Peyer's patch (tissue), 4 donors: ENCODE measurements around the gene WWOX. TPM values are rescaled to one million over a fixed set of nuclear protein-coding genes. Genes with fewer than 3 reads are reported as not detected.

Experiments used
- DNase-seq, 3 donors: peaks; one replicate each; pipeline ENCODE4 v3.0.0-alpha.2; 2017 to 2019
- H3K27ac ChIP-seq, 4 donors: fragments of 200-600 bp; sonication (generic); one replicate each; pipeline ENCODE4 v1.5.1; 2016 to 2019
- H3K27me3 ChIP-seq, 2 donors: fragments of 200-600 bp; sonication (generic); one replicate each; pipeline ENCODE4 v1.5.1; 2019
- H3K36me3 ChIP-seq, 3 donors: fragments of 200-600 bp; sonication (generic); one replicate each; pipeline ENCODE4 v1.5.1; 2016 to 2019
- H3K4me1 ChIP-seq, 4 donors: fragments of 200-600 bp; sonication (generic); one replicate each; pipeline ENCODE4 v1.5.1; 2016 to 2019
- H3K4me3 ChIP-seq, 4 donors: fragments of 200-600 bp; sonication (generic); 1 replicate in 3 of 4; 2 replicates in 1 of 4; pipeline ENCODE4 v1.5.1; 2016 to 2019; ENCODE audit warnings: mild to moderate bottlenecking in 1 of 4
- H3K9me3 ChIP-seq, 4 donors: fragments of 200-600 bp; sonication (generic); one replicate each; pipeline ENCODE4 v1.5.1; 2016 to 2019; ENCODE audit warnings: mild to moderate bottlenecking in 1 of 4
- CTCF ChIP-seq, 6 experiments: fragments of 450-650 bp in 4 of 6; fragments of 200-600 bp in 2 of 6; sonication (generic) in 1 of 6; IDR thresholded peaks; one replicate each; pipeline ENCODE4 v1.5.1; 2017 to 2019; ENCODE audit warnings: antibody characterized with exemption in 6 of 6, mild to moderate bottlenecking in 3 of 6, moderate library complexity in 1 of 6
- POLR2A ChIP-seq, 2 donors: fragments of 450-650 bp; IDR thresholded peaks; one replicate each; pipeline ENCODE4 v1.5.1; 2017; ENCODE audit warnings: antibody characterized with exemption in 2 of 2, mild to moderate bottlenecking in 2 of 2, moderate library complexity in 2 of 2
- total RNA-seq, 4 donors: library from RNA; depleted of rRNA; stranded (reverse); fragments of >200 nt; gene quantifications; one replicate each; pipeline ENCODE4 v1.1.0, GENCODE V29; 2016

The WWOX gene
- total RNA-seq, 4 donors from 2014 or later = 17.3 to 197 (median 57.5) TPM

GRCh38 chr16:78443542-78444364 is 344.3 kb downstream of the WWOX start:
- Histone ChIP-seq H3K4me1 (no peaks in the 10 kb centered on the region), H3K9me3 (no peaks in the 10 kb centered on the region), H3K27ac (no peak overlapping the region), H3K4me3 (no peak overlapping the region), H3K27me3 (no peaks in the 10 kb centered on the region), H3K36me3 (no peaks in the 10 kb centered on the region)
- TF ChIP-seq CTCF (IDR thresholded peaks at IDR 0.05) (no peak), POLR2A (IDR thresholded peaks at IDR 0.05) (no peak)
- no peak for DNase-seq

- Histone ChIP-seq H3K27me3 (no peaks in the 10 kb centered on the region), H3K27ac (no peak overlapping the region), H3K4me1 (no peaks in the 10 kb centered on the region), H3K36me3 (no peaks in the 10 kb centered on the region), H3K9me3 (no peaks in the 10 kb centered on the region), H3K4me3 (no peak overlapping the region)
- TF ChIP-seq CTCF (IDR thresholded peaks at IDR 0.05) (no peak), POLR2A (IDR thresholded peaks at IDR 0.05) (no peak)
- no peak for DNase-seq
Measured at GRCh38 chr16:78445818-78446217, 346.4 kb downstream of the WWOX start.

- no peak overlapping the region for H3K27ac ChIP-seq
- TF ChIP-seq CTCF (IDR thresholded peaks at IDR 0.05) = no peak
- TF ChIP-seq POLR2A (IDR thresholded peaks at IDR 0.05) = no peak
Measured at GRCh38 chr16:78446486-78446885, 347.0 kb downstream of the WWOX start.

GRCh38 chr16:78446992-78447563 is 347.6 kb downstream of the WWOX start:
- Histone ChIP-seq H3K4me1 (no peaks in the 10 kb centered on the region), H3K27ac (no peak overlapping the region)
- no peak for DNase-seq

More at GRCh38 chr16:78446486-78446885, 347.0 kb downstream of the WWOX start:
- Histone ChIP-seq H3K36me3 (no peaks in the 10 kb centered on the region), H3K27me3 (no peaks in the 10 kb centered on the region), H3K4me1 (no peaks in the 10 kb centered on the region), H3K9me3 (no peaks in the 10 kb centered on the region), H3K4me3 (no peak overlapping the region)
- DNase-seq = no peak

GRCh38 chr16:78448658-78449271 is 349.3 kb downstream of the WWOX start:
- Histone ChIP-seq H3K36me3 (no peaks in the 10 kb centered on the region), H3K27me3 (no peaks in the 10 kb centered on the region), H3K27ac (no peak overlapping the region), H3K9me3 (no peaks in the 10 kb centered on the region), H3K4me3 (no peak overlapping the region), H3K4me1 (no peaks in the 10 kb centered on the region)
- DNase-seq = no peak
- TF ChIP-seq POLR2A (IDR thresholded peaks at IDR 0.05) = no peak
- TF ChIP-seq CTCF (IDR thresholded peaks at IDR 0.05) = no peak

More at GRCh38 chr16:78446992-78447563, 347.6 kb downstream of the WWOX start:
- no peak overlapping the region for H3K4me3 ChIP-seq
- TF ChIP-seq POLR2A (IDR thresholded peaks at IDR 0.05) (no peak), CTCF (IDR thresholded peaks at IDR 0.05) (no peak)
- H3K9me3 ChIP-seq = no peaks in the 10 kb centered on the region
- no peaks in the 10 kb centered on the region for H3K36me3 ChIP-seq
- no peaks in the 10 kb centered on the region for H3K27me3 ChIP-seq
